Fibroblast of pulmonary artery (primary cell): ENCODE data around the gene UBE3C.

Experiments
- DNase-seq: peaks from one replicate; pipeline ENCODE4 v3.0.0-alpha.2; 2010; ENCODE audit warnings: low read depth
- H3K4me3 ChIP-seq: replicated peaks from 2 replicates; pipeline ENCODE4 v1.5.1; 2011; ENCODE audit warnings: low read depth, mild to moderate bottlenecking, control low read depth, low read length, moderate library complexity
- CTCF ChIP-seq: IDR thresholded peaks from 2 replicates; pipeline ENCODE4 v1.5.1; 2011; ENCODE audit warnings: mild to moderate bottlenecking, control low read depth, low read length, inconsistent platforms; ENCODE audit errors: missing control alignments

UBE3C gene

GRCh38 chr7:157292258-157292657 lies 153.5 kb downstream of the UBE3C start:
- no peak for DNase-seq
- no peak overlapping the region for H3K4me3 ChIP-seq
- TF ChIP-seq CTCF, result no peak

- TF ChIP-seq CTCF, result no peak
- DNase-seq, result no peak
- H3K4me3 ChIP-seq, result no peak overlapping the region
Observed at GRCh38 chr7:157292770-157293412, 154.2 kb downstream of the UBE3C start.

GRCh38 chr7:157293413-157293788 lies 154.7 kb downstream of the UBE3C start:
- no peak overlapping the region for H3K4me3 ChIP-seq
- no peak for TF ChIP-seq CTCF
- no peak for DNase-seq

- DNase-seq, result no peak
- TF ChIP-seq CTCF, result no peak
Observed at GRCh38 chr7:157294773-157295172, 156.0 kb downstream of the UBE3C start.

GRCh38 chr7:157295338-157295737 lies 156.6 kb downstream of the UBE3C start:
- TF ChIP-seq CTCF, result no peak
- DNase-seq, result no peak
- no peak overlapping the region for H3K4me3 ChIP-seq

More at GRCh38 chr7:157294773-157295172, 156.0 kb downstream of the UBE3C start:
- H3K4me3 ChIP-seq, result no peak overlapping the region

- no peak overlapping the region for H3K4me3 ChIP-seq
- TF ChIP-seq CTCF, result no peak
- no peak for DNase-seq
Observed at GRCh38 chr7:157297185-157297584, 158.5 kb downstream of the UBE3C start.

GRCh38 chr7:157299317-157299612 lies 160.5 kb downstream of the UBE3C start:
- no peak overlapping the region for H3K4me3 ChIP-seq
- TF ChIP-seq CTCF, result no peak
- DNase-seq, result no peak
